ELR (cell line): ENCODE data around the gene PFN3.
"Not testable (repeated sequence)": the region's sequence is repeated elsewhere in the genome, so short reads cannot be mapped to it uniquely, and the experiment has no call there.

Experiments
- DNase-seq: peaks from one replicate; pipeline ENCODE4 v3.0.0-alpha.2; 2015; ENCODE audit warnings: low read depth

Gene PFN3

DNA sequence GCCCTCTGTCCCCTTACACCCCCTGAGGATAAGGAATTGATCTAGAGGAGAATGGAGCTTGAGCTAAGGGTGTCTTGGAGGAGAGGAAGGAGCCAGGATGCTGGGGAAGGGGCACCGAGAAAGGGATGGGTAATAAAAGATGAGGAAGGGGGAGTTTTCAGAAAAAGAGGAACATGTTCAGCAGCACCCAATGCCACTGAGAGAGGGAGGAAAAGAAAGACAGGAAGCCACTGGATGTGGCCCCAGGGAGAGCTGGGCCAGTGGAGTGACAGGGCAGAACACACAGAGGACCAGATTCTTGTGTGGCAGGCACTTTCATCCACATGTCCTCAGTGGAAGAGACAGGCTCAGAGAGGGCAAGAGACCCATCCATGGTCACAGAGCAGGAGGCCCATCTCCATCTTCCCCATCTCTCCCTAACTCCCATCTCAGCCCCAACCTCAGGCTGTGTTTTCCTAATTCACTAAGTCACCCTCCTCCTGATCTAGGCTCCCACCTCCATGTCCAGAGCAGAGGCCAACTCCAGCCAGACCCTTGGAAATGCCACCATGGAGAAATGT, 7.2 kb downstream of the PFN3 start:
- no peak for DNase-seq

DNA sequence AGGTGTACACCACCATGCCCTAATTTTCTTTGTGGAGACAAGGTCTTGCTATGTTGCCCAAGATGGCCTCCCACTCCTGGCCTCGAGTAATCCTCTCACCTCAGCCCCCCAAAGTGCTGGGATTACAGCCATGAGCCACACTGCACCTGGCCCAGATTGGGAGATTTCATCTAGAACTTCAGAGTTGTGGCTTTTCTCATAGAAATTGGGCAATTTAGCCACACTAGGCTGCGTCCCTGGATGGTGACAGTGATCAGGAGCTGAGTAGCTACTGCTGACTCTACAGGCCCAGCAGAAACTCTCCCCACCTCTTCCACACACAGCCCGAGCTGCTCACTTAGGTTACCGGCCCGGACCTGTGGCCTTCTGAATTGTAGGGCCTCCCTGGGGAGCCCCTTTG, 7.7 kb downstream of the PFN3 start:
- no peak for DNase-seq

DNA sequence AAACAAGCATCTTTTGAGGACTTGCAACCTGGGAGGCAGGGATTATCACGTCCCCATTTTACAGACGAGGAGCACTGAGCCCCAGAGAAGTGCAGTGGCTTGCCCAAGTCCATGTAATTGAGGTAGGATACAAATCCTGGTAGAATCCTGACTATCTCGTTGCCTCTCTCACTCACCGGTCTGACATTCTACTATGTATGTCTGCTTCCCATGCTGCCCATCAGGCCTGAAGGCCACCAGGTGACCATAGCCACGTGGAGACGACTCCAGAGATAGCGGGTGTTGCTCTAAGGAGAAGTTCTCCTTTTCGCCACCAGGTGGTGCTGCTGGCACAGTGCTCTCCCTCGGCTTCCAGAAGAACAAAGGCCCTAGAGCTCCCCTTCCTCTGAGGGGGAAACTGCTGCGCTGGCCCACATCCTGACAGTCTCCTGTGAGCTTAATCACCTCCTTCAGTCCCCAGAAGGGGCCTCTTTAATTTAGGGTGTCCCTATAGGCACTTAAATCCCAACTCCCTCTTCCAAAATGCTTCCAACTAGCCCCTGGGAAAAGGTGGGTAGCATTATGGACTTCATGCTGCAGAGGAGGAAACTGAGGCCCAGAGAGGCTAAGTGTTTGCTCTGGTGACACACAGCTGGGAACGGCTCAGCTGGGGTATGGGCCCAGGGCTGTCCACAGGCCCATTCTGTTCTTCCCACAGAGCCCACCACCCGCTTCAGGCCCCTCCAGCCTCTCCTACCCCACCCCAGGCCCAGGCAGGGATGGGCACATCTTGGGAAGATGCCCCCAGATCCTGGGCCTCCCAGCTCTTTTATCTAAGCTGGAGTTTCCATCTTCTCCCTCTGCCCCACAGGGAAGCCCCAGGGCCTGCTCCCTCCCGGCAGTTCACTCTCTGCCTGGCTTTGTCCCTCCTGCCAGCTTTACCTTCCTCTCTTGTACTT, 9.8 kb downstream of the PFN3 start:
- peak; percentile 87 for DNase-seq

DNA sequence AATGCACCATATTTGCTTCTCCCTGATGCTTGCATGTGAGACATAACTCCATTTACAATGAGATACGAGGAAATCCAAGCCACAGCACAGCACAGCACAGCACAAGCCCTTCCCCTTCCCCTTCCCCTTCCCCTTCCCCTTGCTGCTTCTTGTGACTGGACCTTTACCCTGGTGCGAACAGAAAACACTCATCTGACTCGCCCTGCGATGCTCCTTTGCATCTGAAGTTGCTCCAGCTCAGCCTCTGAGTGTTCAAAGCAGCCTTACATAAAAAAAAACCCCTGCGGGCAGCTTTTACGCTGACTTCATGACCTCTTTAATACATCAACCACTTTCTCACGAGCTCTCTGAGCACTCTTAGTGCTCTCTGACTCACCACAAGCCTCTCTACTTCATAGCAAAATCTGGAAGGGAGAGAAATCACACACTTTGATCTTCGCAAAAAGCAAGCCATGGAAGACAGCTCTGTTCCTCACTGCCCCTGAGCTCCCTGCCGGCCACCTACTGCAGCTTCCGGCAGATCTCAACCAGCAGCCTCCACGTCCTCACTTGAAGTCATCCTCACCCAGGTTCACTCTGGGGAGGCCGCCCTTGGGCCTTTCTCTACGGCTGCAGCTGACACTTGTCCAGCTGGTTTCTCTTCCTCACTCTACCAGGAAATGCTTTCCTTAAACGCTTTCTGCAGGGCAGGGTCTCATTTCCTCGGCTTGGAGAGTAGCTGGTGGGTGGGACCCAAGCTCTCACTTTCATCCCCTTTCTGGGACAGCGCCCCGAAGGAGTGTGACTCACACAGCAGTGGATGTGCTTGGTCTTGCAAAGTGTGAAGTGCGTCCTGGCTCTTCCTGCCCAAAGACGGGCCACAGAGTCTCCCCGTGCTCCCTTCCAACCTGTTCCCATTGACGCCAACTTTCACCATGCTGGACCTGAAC, 11.0 kb downstream of the PFN3 start:
- DNase-seq = peak; percentile 99

GRCh38 chr5:177388521-177389052, 11.9 kb downstream of the PFN3 start:
- no peak for DNase-seq

GRCh38 chr5:177387405-177387804, 13.1 kb downstream of the PFN3 start:
- DNase-seq = no peak

DNA sequence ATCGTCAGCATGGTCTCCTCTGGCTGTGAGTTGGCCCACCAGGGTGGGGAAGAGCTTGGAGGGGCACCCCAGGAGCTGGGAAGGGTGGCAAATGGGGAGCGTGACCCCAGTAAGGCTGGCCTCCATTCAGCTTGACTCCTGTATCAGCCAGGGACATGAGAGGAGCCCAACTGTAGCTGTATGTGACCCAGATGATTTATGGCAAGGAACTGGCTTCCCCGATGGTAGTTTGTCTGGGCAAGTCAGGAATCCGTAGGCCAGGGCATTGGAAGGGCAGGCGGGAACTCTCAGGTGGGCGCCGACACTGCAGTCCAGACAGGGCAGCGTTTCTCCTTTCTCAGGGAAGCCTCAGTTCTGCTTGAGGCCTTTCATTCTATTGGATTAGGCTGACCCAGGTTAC, 13.9 kb downstream of the PFN3 start:
- no peak for DNase-seq

DNA sequence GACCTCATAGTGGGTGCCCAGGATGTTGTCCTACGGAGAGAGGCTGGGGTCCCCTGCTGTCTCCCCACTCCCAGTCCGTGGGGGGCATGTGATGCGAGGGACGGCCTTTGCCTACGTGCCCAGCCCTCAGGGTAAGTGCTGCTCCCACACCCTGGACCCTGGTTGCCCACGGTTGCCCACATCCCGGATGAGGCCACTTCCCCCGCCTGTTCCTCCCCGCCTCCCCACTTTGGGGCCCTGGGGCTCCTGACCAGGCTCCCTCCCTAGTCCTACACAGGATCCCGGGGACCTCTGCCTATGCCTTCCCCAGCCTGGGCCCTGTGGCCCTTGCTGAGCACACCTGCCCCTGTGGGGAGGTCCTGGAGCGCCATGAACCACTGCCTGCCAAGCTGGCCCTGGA, 14.7 kb downstream of the PFN3 start:
- DNase-seq = no peak

DNA sequence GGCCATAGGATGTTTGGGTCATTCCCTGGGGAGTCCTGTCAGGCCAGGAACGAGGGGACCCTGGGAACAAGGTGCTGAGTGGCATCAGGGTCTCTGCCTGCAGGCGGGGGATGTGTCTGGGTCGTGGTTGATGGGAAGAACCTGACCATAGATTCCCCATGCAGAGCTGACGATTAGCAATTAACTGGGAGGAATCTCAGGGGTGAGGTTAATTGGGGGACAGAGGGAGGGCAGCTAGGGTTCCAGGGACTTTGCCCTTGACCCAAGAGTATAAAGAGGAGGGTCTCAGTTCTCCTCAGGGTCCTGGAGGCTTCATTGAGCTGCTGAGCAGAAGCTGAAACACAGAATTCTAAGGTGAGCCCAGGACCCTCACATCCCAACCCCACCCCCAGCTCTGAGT, 16.3 kb downstream of the PFN3 start, which contains the start of gene SLC34A1:
TSS of gene SLC34A1 (plus strand) at position 301 of the 400 bp plus-strand sequence. CDS start 1,308 bp downstream, outside the sequence.
- no peak for DNase-seq

DNA sequence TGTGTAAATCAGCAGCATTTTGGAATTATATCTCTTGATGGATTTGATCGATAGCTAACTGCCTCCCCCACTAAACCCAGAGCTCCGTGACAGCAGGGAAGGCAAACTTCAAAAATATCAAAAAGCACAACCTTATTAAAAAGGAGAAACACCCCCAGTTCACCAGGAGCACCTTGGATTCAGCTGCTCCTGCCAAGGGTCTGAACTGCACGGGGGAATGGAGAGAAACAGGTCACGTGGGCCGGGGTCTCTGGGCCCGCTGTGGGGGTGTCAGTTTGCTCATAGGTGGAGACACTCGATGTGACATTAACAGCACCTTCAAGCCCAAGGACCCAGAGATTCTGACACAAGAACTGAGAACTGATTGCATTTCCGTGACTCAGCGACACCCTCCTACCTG, 17.3 kb downstream of the PFN3 start:
- no peak for DNase-seq

GRCh38 chr5:177382423-177383029, 17.9 kb downstream of the PFN3 start:
- peak; percentile 40 for DNase-seq

DNA sequence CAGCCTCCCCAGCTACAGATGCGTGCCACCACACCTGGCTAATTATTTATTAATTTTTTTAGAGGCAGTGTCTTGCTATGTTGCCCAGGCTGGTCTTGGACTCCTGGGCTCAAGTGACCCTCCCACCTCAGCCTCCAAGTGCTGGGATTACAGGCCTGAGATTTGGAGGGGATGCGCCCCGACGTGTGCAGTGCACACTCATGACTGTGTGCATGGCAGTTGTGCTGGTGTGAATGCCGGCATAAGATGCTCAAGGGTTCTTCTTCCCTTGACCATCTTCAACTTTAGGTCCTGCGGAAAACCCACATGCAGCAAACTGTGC, 19.7 kb downstream of the PFN3 start:
- no peak for DNase-seq

- DNase-seq = peak; percentile 93
Observed at GRCh38 chr5:177378884-177379883, 21.3 kb downstream of the PFN3 start.

DNA sequence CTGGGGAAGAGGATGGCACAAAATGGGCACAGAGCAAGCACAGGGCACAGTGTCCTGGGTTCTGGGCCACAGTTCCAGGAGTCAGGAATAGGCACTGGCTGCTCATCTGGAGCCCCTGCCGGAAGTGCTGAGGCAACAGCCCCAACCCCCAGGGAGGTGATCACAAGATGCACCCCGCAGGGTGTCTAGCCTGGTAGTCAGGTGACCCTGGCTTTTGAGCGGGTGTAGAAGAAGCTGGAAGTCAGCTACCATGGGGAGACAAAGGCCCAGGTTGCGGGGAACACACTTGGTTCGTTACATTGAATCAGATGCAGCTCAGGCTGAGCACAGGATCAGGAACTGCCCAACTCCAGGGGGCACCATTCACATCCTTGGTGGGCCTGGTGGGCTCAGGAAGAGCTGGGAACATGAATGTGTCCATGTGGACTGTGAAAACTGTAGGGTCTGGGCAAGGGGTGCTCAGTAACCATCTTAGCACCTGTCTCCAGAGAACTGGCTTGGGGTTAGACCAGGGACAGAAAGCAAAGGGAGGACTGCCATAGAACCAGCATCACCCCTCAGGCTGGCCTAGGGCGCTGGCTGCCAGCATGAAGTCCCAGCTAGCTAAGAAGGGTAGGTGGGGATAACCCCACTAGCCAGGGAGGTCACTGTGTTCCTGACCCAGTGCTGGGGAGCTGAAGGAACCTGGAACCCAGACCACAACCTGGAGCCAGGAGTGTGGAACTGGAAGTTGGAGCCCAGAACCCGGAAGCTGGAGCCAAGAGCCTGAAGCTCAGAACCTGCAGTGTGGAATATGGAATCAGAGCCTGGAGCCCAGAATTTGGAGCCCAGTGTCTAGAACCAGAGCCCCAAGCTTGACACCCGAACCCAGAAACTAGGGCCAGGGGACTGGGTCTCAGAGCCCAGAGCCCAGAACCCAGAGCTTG, 22.3 kb downstream of the PFN3 start:
- no peak for DNase-seq

GRCh38 chr5:177376107-177376506, 24.4 kb downstream of the PFN3 start:
- no peak for DNase-seq

- DNase-seq = not testable (repeated sequence)
Observed at GRCh38 chr5:177375516-177375915, 24.9 kb downstream of the PFN3 start.

GRCh38 chr5:177374211-177374610, 26.2 kb downstream of the PFN3 start:
- DNase-seq = no peak

- no peak for DNase-seq
Observed at GRCh38 chr5:177373806-177374205, 26.7 kb downstream of the PFN3 start.

- no peak for DNase-seq
Observed at GRCh38 chr5:177372910-177373309, 27.6 kb downstream of the PFN3 start.
